ENCODE results near the gene TSPEAR. TPM values are rescaled to one million over a fixed set of nuclear protein-coding genes. Genes with fewer than 3 reads are reported as not detected.

TSPEAR gene
- total RNA-seq, 4 donors from 2014 or later = under 0.01 to 0.23 TPM; not detected in 2

GRCh38 chr21:44461464-44462001 lies 249.8 kb downstream of the TSPEAR start:
- no peaks in the 10 kb centered on the region for H3K27me3 ChIP-seq
- no peak overlapping the region for H3K4me3 ChIP-seq
- no peak for DNase-seq (ENCODE audit: extremely low spot score)
- no peaks in the 10 kb centered on the region for H3K9me3 ChIP-seq
- peaks cover 0 to 17% (median 7%) of the 10 kb centered on the region in 4 donors for H3K36me3 ChIP-seq
- H3K4me1 ChIP-seq = peaks cover 0 to 8% (median 2%) of the 10 kb centered on the region in 4 donors
- intact Hi-C loops (cut with DNase I) = no loop called here
- 70% methylated on average over 10 of the region's 15 CpGs for WGBS
- no peak overlapping the region for H3K27ac ChIP-seq (replicated peaks in 1 of 4)
- TF ChIP-seq POLR2AphosphoS5 (IDR thresholded peaks at IDR 0.05) (no peak), EP300 (IDR thresholded peaks at IDR 0.05) (no peak), POLR2A (IDR thresholded peaks at IDR 0.05; ENCODE audit: low read depth) (no peak)
- TF ChIP-seq, protein P1, sequence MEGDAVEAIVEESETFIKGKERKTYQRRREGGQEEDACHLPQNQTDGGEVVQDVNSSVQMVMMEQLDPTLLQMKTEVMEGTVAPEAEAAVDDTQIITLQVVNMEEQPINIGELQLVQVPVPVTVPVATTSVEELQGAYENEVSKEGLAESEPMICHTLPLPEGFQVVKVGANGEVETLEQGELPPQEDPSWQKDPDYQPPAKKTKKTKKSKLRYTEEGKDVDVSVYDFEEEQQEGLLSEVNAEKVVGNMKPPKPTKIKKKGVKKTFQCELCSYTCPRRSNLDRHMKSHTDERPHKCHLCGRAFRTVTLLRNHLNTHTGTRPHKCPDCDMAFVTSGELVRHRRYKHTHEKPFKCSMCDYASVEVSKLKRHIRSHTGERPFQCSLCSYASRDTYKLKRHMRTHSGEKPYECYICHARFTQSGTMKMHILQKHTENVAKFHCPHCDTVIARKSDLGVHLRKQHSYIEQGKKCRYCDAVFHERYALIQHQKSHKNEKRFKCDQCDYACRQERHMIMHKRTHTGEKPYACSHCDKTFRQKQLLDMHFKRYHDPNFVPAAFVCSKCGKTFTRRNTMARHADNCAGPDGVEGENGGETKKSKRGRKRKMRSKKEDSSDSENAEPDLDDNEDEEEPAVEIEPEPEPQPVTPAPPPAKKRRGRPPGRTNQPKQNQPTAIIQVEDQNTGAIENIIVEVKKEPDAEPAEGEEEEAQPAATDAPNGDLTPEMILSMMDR (IDR thresholded peaks at IDR 0.05) = no peak

DNA sequence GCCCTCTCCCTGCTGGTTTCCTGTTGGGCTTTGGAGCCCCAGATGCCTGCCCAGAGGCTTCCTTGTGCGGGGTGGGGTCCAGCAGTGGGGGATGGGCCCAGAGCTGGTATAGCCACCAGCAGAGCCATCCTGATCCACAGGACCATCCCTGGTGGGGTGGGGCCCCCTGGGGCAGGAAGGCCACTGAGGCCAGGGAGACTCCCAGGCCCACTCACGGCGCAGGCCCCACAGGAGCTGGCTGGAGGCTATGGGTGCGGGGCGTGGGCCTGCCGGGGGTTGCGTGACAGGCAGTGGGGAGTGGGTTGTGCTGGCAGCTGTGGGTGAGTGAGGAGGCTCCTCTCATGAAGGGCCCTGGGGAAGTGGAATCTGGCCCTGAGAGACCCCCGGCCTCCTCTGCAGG lies 250.4 kb downstream of the TSPEAR start:
- Histone ChIP-seq H3K27me3 (no peaks in the 10 kb centered on the region), H3K27ac (replicated peaks in 1 of 4) (no peak overlapping the region), H3K4me3 (no peak overlapping the region), H3K36me3 (peaks cover 0 to 17% (median 7%) of the 10 kb centered on the region in 4 donors), H3K4me1 (peaks cover 4 to 13% (median 7%) of the 10 kb centered on the region in 4 donors), H3K9me3 (no peaks in the 10 kb centered on the region)
- 97% methylated on average over 8 of the region's 8 CpGs for WGBS
- TF ChIP-seq, protein P1 (IDR thresholded peaks at IDR 0.05) = no peak
- no peak for TF ChIP-seq POLR2AphosphoS5 (IDR thresholded peaks at IDR 0.05)
- no peak for TF ChIP-seq POLR2A (IDR thresholded peaks at IDR 0.05; ENCODE audit: low read depth)
- no peak for TF ChIP-seq EP300 (IDR thresholded peaks at IDR 0.05)
- no peak for DNase-seq (ENCODE audit: extremely low spot score)
- intact Hi-C loops (cut with DNase I) = no loop called here

DNA sequence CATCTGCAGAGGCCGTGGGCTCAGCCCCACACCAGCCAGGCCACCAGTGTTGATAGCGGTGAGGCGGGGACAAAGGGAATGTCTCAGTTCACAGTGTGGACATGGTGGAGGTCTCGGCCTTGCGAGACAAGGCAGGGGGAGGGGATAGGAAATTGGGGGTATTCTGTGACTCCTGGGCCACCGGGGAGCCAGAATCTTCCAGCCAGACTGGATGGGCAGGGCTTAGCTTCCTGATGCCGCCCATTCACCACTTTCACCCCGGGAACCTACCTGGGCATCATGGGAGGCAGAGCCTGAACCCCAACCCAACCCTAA lies 251.0 kb downstream of the TSPEAR start:
- Histone ChIP-seq H3K27me3 (no peaks in the 10 kb centered on the region), H3K4me3 (no peak overlapping the region), H3K9me3 (no peaks in the 10 kb centered on the region), H3K27ac (replicated peaks in 1 of 4) (no peak overlapping the region), H3K4me1 (peaks cover 7 to 19% (median 13%) of the 10 kb centered on the region in 4 donors), H3K36me3 (peaks cover 0 to 17% (median 7%) of the 10 kb centered on the region in 4 donors)
- no peak for DNase-seq (ENCODE audit: extremely low spot score)
- intact Hi-C loops (cut with DNase I) = no loop called here
- TF ChIP-seq POLR2AphosphoS5 (IDR thresholded peaks at IDR 0.05) (no peak), POLR2A (IDR thresholded peaks at IDR 0.05; ENCODE audit: low read depth) (no peak), EP300 (IDR thresholded peaks at IDR 0.05) (no peak)
- TF ChIP-seq, protein P1 (IDR thresholded peaks at IDR 0.05) = no peak
- 94% methylated on average over 8 of the region's 8 CpGs for WGBS

GRCh38 chr21:44459712-44460440 lies 251.5 kb downstream of the TSPEAR start:
- Histone ChIP-seq H3K4me1 (peaks cover 7 to 25% (median 16%) of the 10 kb centered on the region in 4 donors), H3K9me3 (no peaks in the 10 kb centered on the region), H3K27me3 (no peaks in the 10 kb centered on the region), H3K36me3 (peaks cover 0 to 17% (median 7%) of the 10 kb centered on the region in 4 donors), H3K4me3 (no peak overlapping the region), H3K27ac (replicated peaks in 1 of 4) (no peak overlapping the region)
- DNase-seq (ENCODE audit: extremely low spot score) = no peak
- TF ChIP-seq, protein P1 (IDR thresholded peaks at IDR 0.05) = no peak
- no peak for TF ChIP-seq POLR2A (IDR thresholded peaks at IDR 0.05; ENCODE audit: low read depth)
- intact Hi-C loops (cut with DNase I) = loop anchor here (5.0 kb wide), 1 partner anchor 123 kb away; the partner anchor contains the start of gene CFAP410
- 84% methylated on average over 11 of the region's 14 CpGs for WGBS
